Measurements from ENCODE around the gene SDR42E2. TPM values are rescaled to one million over a fixed set of nuclear protein-coding genes. Genes with fewer than 3 reads are reported as not detected.

Gene SDR42E2
- total and polyA plus RNA-seq, 10 donors: 0.09 to 0.24 (median 0.14) TPM; not detected in 5

- intact Hi-C loops (cut with DNase I; ENCODE audit: low total_unique reads): no loop called here
- DNase-seq: no peak
- no peaks in the 10 kb centered on the region for H3K9me3 ChIP-seq
- H3K27ac ChIP-seq: no peak overlapping the region
- H3K4me1 ChIP-seq: no peaks in the 10 kb centered on the region
- WGBS, 5 donors: 86 to 93% (median 87%) methylated on average over 14 of the region's 14 CpGs
- H3K27me3 ChIP-seq (replicated peaks in 1 of 7): no peaks in the 10 kb centered on the region
- TF ChIP-seq, protein P1, sequence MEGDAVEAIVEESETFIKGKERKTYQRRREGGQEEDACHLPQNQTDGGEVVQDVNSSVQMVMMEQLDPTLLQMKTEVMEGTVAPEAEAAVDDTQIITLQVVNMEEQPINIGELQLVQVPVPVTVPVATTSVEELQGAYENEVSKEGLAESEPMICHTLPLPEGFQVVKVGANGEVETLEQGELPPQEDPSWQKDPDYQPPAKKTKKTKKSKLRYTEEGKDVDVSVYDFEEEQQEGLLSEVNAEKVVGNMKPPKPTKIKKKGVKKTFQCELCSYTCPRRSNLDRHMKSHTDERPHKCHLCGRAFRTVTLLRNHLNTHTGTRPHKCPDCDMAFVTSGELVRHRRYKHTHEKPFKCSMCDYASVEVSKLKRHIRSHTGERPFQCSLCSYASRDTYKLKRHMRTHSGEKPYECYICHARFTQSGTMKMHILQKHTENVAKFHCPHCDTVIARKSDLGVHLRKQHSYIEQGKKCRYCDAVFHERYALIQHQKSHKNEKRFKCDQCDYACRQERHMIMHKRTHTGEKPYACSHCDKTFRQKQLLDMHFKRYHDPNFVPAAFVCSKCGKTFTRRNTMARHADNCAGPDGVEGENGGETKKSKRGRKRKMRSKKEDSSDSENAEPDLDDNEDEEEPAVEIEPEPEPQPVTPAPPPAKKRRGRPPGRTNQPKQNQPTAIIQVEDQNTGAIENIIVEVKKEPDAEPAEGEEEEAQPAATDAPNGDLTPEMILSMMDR (IDR thresholded peaks at IDR 0.05 in 8 of 11, conservative IDR thresholded peaks at IDR 0.05 in 3 of 11): no peak
- H3K36me3 ChIP-seq: peaks cover 0 to 78% (median 18%) of the 10 kb centered on the region in 6 donors
- no peak overlapping the region for H3K4me3 ChIP-seq
These were observed 70.2 kb downstream of the SDR42E2 start for GRCh38 chr16:22232277-22233036.

GRCh38 chr16:22233037-22233372 lies 70.7 kb downstream of the SDR42E2 start:
- Histone ChIP-seq H3K4me3 (no peak overlapping the region), H3K27ac (no peak overlapping the region), H3K36me3 (peaks cover 0 to 77% (median 18%) of the 10 kb centered on the region in 6 donors), H3K9me3 (no peaks in the 10 kb centered on the region), H3K4me1 (no peaks in the 10 kb centered on the region), H3K27me3 (replicated peaks in 1 of 7) (no peaks in the 10 kb centered on the region)
- 86 to 89% (median 88%) methylated on average over 6 of the region's 6 CpGs for WGBS, 5 donors
- intact Hi-C loops (cut with DNase I; ENCODE audit: low total_unique reads): no loop called here
- no peak for TF ChIP-seq POLR2AphosphoS5 (IDR thresholded peaks at IDR 0.05)
- TF ChIP-seq, protein P1 (IDR thresholded peaks at IDR 0.05 in 8 of 11, conservative IDR thresholded peaks at IDR 0.05 in 3 of 11): no peak
- TF ChIP-seq POLR2A (IDR thresholded peaks at IDR 0.05): no peak
- DNase-seq: no peak

DNA sequence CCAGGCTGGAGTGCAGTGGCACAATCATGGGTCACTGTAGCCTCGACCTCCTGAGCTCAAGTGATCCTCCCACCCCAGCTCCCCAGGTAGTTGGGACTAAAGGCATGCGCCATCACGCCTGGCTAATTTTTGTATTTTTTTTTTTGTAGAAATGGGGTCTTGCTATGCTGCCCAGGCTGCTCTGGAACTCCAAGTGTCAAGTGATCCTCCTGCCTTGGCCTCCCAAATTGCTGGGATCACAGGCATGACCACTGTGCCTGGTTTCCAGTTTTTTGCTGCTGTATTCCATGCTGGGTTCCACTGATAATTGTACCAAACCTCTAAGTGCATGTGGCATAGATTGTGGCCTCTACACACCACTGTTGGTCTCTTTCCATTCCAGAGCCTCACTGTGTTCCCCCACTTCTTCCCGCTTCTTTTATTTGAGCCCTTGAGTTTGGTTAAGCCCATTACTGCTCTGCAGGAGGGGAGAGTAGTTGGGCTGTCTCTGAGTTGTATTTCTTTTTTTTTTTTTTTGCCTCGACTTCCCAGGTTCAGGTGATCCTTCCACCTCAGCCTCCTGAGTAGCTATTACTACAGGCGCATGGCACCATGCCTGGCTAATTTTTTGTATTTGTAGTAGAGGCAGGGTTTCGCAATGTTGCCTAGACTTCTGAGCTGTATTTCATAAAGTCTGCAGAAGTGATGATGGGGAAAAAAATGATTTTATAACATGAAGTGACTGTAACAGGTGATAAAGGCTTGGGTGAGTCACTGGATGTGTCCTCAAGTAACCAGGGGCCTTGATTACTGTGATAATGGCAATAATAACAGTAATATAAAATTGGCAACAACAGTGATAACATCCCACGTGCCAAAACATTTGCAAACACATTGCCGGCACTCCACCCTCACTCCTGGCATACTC lies 73.8 kb downstream of the SDR42E2 start:
- 87 to 96% (median 90%) methylated on average over 9 of the region's 9 CpGs for WGBS, 5 donors
- H3K27ac ChIP-seq: no peak overlapping the region
- intact Hi-C loops (cut with DNase I; ENCODE audit: low total_unique reads): no loop called here
- H3K4me1 ChIP-seq: peaks cover 13 to 26% (median 14%) of the 10 kb centered on the region in 6 donors
- H3K36me3 ChIP-seq: peaks cover 0 to 56% (median 5%) of the 10 kb centered on the region in 6 donors
- no peaks in the 10 kb centered on the region for H3K27me3 ChIP-seq (replicated peaks in 1 of 7)
- no peaks in the 10 kb centered on the region for H3K9me3 ChIP-seq
- no peak for DNase-seq
- H3K4me3 ChIP-seq: no peak overlapping the region
- TF ChIP-seq POLR2AphosphoS5 (IDR thresholded peaks at IDR 0.05): no peak
- TF ChIP-seq, protein P1 (IDR thresholded peaks at IDR 0.05 in 8 of 11, conservative IDR thresholded peaks at IDR 0.05 in 3 of 11): no peak
- no peak for TF ChIP-seq POLR2A (IDR thresholded peaks at IDR 0.05)

All from spleen (tissue), 11 donors.